HG03457 (cell line): Measurements from ENCODE around the gene HMGB2.

Source experiments
- ATAC-seq: cut with Tn5 transposase; IDR thresholded peaks from one replicate; pipeline ENCODE4 v1.9.1; 2021; ENCODE audit warnings: moderate number of reproducible peaks; ENCODE audit not compliant: unreplicated experiment

HMGB2 gene

DNA sequence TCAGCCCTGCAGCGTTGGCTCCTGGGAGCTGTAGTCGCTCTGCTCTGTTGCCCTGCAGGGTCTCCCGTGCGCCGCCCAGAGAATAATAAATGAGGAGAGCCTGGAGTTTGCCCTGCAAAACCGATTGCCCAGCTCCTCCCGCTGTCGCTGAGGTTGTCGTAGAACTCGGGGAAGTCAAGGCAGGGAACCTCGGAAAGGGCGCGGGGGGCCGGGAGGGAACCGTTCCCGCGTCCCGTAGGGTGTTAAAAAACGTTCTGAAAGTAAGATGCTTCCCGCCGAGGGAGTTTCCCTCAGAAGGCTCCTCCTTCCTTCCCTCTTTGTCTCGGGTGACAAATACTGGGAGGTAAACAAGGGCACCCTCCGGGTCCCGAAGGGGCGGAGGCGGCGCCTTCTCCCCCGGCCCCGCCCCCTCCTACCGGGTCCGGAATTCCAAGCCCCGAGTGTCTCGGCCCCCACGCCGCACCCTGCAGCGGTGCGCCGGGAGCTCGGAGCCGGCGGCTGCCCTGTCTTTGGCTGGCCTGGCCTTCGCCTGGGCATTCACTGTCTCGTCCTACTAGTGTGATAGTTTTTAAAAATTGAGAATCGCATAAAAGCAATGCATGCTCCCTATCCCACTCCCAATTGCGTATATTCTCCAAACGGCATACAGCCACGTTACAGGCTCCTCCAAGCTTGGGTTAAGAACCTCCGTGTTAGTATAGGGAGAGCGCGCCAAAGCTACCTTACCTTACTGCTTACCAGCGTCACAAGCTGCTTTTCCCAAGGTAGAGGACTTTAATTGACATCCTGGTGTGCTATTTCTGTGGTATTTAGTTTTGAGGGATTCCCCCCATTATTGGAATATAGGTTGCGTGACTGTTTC, 964 bp upstream of the HMGB2 start:
- ATAC-seq, result peak; percentile 30

DNA sequence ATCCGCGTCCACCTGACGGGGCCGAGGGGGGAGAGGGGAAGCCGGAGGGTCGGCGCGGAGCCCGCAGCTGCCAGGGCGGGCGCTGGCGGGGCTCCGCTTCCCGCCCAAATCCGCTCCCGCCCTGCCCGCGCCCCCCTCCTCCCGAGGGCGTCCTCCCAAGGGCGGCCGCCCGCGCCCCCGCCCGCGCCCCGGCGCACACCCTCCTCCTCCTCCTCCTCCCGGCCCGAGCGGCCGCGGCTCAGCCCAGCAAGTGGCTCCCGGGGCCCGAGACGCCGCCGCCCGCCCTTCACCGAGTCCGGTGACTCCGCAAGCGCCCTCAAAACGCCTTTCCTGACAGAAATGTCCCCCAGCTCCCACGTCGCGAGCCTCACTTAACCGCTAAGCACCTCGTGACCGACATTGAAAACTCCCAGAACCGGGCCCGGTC, 487 bp downstream of the HMGB2 start:
- no peak for ATAC-seq

DNA sequence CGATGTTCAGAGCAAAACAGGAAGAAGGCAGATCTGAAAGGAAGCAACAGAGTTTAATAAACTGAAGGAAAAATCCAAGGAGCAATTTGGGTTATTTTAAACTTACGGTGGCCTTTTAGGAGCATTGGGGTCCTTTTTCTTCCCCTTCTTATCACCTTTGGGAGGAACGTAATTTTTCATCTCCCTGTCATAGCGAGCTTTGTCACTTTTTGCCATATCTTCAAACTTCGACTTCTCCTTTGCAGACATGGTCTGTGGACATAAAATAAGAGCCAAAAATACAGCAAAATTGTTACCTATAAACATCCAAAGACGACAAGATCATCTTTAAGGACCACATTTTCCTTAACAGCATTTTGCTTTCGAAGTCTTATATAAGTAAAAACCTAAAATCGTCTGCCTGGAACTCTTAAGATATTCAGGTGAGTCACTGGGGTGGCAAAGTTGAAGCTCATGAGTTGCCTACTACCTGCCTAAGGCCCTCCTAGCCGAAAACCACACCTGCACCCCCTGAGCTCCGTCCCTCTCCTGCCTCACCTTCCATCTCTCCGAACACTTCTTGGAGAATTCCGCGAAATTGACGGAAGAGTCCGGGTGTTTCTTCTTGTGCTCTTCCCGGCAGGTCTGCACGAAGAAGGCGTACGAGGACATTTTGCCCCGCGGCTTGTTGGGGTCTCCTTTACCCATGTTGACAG, 1.0 kb downstream of the HMGB2 start:
- no peak for ATAC-seq

DNA sequence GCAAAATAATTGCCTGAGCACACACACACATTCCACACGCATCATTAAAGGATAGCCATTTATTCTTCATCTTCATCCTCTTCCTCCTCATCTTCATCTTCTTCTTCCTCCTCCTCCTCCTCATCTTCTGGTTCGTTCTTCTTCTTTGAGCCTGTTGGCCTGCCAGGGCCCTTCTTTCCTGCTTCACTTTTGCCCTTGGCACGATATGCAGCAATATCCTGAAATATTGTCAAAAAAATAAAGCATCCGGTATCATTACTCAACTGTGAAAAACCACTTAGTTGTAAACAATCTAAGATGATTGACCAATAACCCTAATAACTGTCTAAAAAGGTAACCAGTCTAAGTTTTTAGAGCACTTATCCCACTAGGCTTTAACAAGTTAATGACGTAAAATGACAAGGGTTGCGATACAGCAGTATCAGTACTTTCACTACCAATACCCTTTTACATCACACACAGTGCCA, 2.1 kb downstream of the HMGB2 start:
- no peak for ATAC-seq

DNA sequence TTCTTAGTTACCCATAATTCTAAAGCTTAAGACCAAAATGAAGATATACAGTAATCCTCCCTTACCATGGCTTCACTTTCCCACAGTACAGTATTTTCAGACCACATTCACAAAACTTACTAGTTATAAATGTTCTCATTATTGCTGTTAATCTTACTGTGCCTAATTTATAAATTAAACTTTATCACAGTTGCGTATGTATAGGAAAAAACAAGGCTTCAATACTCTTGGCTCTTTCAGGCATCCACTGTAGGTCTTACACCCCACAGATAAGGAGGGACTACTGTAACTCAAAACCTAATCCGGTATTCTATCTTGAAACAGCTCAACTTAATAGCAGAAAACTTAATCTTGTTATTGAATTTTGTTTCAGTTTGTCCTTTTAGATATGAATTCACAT, 3.6 kb downstream of the HMGB2 start:
- ATAC-seq, result no peak

DNA sequence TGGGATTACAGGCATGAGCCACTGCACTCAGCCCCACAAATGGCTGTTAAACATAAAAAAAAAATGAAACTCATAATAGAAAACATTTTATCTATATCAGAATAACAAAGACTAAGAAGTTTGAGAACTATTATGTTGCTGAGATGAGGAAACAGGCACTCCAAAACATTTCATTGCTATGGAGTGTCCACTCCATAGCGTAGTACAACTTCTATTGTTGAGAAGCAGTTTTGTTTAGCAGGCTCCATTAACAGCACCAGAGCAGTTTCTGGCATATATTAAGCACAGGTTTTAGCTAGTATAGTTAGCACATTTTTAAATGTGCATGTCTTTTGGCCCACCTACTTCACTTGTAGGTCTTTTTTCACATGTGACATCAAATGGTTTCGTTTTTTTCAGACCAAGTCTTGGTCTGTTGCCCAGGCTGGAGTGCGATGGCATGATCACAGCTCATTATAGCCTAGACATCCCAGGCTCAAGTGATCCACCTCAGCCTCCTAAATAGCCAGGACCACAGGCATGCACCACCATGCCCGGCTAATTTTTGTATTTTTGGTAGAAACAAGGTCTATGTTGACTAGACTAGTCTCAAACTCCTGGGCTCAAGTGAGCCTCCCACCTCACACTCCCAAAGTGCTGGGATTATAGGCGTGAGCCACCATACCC, 5.8 kb downstream of the HMGB2 start:
- ATAC-seq, result no peak

DNA sequence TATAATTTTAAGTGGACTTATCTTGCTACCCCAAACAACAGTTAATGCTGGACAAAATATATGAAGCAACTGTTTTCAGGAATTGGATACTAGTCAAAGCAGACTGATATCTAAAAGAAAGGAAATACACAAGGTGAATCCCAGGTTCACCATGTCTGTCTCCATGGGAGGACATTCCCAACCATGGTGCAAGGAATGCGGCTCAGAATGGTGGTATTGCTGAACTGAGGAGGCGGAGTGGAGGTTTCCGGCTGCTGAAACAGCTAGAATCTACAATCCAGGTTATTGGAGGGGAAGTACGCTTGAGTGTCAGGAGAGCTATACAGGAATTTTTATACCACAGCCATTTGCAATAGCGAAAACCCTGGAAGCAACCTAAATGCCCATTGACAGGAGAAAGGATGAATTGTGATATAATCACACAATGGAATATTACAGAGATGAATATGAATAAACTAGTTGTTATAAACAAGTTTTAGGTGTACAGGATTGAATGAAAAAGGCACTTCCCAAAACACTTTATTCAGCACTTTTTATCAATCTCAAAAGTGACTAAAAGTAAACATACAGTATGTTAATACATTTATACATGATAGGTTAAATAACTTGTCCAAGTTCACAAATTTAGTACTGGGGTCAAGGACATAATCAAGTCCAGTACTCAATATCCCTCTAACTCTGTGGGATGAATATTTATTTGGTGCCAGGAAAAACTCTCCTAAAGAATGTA, 9.0 kb downstream of the HMGB2 start:
- no peak for ATAC-seq

DNA sequence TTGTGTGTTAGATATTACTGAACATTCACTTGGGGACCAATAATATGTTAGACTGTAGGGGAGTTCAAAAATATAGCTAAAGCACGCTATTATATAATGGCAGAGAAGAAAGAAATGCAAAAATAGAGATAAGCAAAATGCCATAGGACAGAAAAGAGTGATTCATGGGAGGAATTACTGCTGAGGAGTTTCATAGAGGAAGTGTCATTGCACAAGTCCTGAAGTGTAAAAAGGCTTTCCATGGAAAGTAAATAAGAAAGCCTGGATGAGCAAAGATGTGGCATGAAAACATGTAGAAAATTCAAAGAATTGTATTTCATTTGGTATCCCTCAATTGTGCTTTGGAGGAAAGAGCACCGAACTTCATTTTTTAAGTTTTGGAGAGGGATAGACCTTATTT, 14.5 kb downstream of the HMGB2 start:
- ATAC-seq, result no peak

DNA sequence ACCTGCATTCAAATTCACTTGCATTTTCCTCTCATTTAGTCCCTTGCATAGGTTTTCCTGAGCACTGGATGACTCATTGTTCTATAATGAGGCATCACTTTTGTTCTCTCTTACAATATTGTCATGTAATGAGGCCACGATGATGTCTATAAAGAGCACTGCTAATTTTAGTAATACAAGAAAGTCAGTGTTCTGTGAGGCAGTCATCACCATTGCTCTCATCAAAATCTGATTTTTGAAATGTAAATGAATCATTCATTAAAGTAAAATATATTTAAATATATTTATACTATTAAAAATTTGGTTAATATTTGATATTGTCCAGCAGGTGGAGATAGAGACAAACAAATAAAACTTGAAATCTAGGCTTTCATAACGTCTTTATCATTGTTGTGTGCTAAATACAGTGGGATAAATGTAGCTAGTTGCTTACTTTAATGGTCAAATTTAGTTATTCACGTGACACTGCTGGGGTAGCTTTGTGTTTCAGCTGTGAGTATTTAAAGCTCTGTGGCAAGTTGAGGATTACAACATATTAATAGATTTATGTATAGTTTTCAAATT, 15.4 kb downstream of the HMGB2 start:
- ATAC-seq, result no peak

DNA sequence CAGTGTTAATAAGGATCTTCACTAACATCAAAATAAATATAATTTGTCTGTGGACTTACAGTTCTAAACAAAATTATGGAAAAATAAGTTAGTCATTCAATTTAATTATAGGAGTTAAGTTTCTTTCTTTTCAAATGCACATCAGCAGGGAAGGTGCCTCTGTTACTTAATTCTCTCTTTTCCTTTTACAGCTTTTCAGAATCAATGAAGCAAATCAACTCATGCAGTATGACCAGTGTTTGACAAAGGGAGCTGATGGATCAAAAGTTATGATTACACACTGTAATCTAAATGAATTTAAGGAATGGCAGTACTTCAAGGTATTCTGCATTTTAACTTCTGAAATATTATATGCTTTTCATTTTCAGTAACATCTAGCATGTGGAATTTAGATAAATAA, 15.9 kb downstream of the HMGB2 start:
- ATAC-seq, result no peak

DNA sequence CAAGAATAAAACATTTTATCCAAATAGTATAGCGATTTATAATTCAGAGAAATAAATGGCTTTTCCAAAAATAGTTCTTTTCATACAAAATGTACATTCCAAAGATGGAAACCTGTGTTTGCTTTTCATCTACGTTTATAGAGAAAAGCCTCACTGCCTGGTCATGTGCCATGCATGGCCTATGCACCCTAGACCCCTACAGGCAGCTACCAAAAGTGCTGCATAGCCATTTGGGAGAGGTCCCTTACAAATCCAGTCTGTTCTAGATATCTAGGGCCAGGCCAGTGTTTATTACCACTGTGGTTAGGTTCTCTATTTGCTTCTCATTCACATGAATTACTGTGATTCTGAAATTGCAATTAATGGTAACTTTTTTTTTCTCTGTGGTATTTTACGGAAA, 17.2 kb downstream of the HMGB2 start:
- ATAC-seq, result no peak

DNA sequence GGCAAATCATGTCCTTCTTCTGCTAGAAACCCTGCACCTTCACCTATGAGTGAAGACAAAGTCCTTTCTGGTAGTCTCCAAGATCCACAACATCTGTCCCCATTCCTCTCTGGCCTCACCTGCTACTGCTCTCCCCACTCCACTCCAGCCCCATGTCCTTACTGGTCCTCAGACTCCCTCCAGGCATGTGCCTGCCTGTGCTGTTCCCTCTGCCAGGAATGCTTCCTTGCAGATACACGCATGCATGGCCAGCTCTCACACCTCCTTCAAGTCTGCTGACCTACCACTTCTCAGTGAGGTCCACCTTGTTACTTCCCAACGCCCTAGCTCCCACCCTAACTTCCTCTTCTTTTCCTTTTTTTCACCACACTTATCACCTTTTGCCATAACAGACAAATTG, 18.1 kb downstream of the HMGB2 start:
- no peak for ATAC-seq

DNA sequence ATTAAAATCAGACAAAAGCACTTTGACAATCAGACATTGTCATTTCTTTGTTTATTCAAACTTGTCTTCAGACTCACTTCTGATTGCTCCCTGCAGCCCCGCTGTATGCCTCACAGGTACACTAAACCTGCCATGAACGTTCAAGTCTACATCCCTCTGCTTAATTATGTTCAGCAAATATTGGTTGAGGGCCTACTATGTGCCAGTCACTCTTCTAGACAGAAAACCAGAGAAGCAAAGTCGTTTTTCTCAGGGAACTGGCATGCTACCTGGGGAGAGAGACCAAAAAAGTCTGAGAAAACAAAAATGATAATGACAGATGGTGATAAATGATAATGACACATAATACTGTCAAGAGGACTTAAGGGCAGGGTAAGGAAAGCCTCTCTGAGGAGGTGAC, 19.4 kb downstream of the HMGB2 start:
- no peak for ATAC-seq

DNA sequence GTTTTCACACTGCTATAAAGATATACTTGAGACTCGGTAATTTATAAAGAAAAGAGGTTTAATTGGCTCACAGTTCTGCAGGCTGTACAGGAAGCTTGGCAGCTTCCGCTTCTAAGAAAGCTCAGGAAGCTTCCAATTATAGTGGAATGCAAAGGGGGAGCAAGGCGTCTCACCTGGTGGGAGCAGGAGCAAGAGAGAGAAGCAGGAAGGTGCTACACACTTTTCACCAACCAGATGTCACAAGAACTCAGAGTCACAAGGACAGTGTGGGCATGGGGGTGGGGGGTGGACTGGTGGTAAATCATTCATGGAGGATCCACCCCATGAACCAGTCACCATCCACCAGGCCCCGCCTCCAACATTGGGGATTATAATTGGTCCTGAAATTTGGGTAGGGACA, 22.8 kb downstream of the HMGB2 start:
- no peak for ATAC-seq

DNA sequence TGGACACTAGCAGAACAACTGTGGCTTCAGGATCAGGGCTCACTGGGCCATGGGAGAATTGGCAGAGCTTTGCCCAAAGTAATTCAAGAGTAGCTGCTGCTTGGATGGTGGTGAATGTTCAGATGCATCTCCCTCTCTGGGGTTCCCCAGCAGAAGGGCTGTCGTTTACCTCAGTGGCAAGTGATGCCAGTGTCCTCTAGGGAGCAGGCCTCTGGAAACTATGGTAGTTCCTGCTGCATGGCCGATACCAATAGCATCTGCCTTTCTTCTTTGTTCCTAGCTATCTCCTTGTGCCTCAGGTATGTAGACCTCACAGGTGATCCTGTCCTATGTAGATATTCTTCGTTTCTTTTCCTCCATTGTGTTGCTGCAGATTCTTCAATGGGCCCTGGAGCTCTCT, 26.4 kb downstream of the HMGB2 start:
- ATAC-seq, result no peak

DNA sequence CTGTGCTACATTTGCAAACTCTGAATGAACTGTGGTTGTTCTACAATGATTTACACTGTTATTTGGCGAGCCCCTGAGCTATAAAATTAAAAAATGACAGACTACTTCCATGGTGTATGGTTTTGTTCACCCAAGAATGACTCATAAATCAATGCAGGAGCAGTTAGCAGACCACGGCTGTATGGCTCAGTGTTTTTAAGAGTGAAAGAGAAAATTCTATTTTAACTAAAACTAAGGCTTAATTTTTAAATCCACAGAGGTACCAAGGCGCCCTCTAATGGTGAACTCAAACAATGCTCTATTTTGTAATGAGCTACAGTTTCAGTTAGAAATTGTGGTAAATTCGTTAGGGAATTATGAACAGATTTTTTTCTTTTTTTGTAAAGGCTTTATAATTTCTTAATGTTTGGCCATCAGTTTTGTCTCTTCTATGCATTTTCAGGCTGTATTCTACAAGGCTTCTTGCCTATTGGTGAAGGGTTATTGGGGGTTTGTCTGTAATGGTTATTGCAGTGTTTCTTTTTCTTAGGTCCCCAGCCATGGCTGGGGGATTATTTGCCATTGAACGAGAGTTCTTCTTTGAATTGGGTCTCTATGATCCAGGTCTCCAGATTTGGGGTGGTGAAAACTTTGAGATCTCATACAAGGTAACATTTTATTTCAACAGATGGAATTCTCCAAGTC, 32.5 kb downstream of the HMGB2 start:
- no peak for ATAC-seq

DNA sequence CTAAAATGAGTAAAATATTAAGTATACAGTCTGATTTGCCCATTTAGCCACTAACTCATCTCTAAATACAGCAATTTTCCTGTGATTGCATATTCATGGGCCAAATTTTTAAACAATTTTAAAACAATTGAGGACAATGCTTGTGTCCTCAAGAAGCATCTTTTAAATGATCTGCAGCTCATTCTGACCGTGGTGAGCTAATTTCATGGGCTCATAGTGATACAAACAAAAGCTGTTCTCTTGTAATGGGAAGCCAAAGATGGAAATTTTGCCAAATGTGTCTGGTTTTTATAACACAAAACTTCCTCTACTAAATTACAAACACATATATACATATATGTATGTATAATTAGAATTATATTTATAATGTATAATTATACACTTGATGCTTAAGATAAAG, 39.7 kb downstream of the HMGB2 start:
- no peak for ATAC-seq

DNA sequence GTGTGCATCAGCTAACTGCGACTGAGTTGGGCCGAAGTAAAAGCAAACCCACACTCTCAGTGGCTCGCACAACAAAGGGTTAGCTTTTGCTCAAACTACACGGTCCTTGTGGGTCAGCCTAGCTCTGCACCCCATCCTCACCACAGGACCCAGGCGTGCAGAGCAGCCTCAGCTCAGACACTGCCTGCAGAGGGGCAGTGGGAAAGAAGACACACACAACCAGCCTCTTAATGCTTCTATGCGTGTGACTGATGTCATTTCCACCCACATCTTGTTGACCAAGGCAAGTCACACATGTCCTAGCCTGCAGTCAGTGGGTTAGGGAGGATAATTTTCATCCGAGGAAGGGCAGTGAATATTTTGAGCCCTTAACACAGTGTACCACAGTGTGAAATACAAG, 40.5 kb downstream of the HMGB2 start:
- ATAC-seq, result no peak

DNA sequence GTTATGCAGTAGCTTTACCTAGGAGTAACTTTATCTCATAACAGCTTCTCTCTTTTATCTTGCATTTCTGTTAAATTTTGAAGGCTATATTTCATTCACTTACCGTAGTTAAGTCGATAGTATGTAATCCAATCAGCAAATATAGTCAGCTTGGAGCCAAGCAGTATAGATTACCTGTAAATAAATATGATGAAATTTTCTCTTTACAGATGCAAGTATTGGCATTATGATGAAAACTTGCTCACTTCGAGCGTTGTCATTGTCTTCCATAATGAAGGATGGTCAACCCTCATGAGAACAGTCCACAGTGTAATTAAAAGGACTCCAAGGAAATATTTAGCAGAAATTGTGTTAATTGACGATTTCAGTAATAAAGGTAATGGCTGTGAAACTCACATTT, 42.3 kb downstream of the HMGB2 start:
- ATAC-seq, result no peak

DNA sequence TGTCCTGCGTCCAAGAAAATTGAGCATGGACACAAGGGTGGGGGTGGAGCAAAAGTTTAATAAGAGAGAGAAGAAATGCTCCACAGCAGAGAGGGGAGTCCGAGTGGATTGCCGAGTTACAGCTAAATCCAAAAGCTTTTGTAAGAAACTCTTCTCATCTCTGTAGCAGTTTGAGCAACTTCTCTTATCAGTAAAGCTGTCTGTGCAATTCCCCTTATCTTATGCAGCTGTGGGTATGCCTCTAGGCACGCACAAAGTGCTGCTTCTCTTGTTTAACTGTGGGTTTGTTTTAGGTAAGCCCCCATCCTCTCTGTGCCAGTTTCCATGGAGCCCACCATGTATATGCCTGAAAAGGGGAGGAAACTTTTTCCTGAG, 44.8 kb downstream of the HMGB2 start:
- no peak for ATAC-seq
